ENCODE results near the gene KRTAP9-3. TPM values are rescaled to one million over a fixed set of nuclear protein-coding genes. Genes with fewer than 3 reads are reported as not detected.

KRTAP9-3 gene
- not detected in 2 replicates for total RNA-seq

GRCh38 chr17:41232399-41233105, at the start of gene KRTAP9-3:
Gene KRTAP9-3 (plus strand): TSS chr17:41232449. CDS start chr17:41232502, 53 bp downstream.

GRCh38 chr17:41184480-41184961, 47.7 kb upstream of the KRTAP9-3 start, which contains the start of gene KRTAP4-1:
Gene KRTAP4-1 (minus strand): TSS chr17:41184911. CDS start chr17:41184854, 57 bp downstream.

GRCh38 chr17:41189837-41190318, 42.4 kb upstream of the KRTAP9-3 start, which contains the start of gene KRTAP9-1:
Gene KRTAP9-1 (plus strand): TSS chr17:41189887. CDS start chr17:41189887, 0 bp downstream.

GRCh38 chr17:41226598-41227095, 5.6 kb upstream of the KRTAP9-3 start, which contains the start of gene KRTAP9-2:
Gene KRTAP9-2 (plus strand): TSS chr17:41226648. CDS start chr17:41226655, 7 bp downstream.

GRCh38 chr17:41237949-41238437, 5.7 kb downstream of the KRTAP9-3 start, which contains the start of gene KRTAP9-8:
Gene KRTAP9-8 (plus strand): TSS chr17:41237999. CDS start chr17:41238052, 53 bp downstream.

GRCh38 chr17:41249637-41250240, 17.5 kb downstream of the KRTAP9-3 start, which contains the start of gene KRTAP9-4:
Gene KRTAP9-4 (plus strand): TSS chr17:41249687. CDS start chr17:41249721, 34 bp downstream.

GRCh38 chr17:41255381-41256290, 23.4 kb downstream of the KRTAP9-3 start, which contains the start of gene KRTAP9-9:
Gene KRTAP9-9 (plus strand): TSS chr17:41255384.

GRCh38 chr17:41265078-41265477, 32.8 kb downstream of the KRTAP9-3 start, which contains the start of gene KRTAP9-6:
Gene KRTAP9-6 (plus strand): TSS chr17:41265378. CDS start chr17:41265378, 0 bp downstream.

GRCh38 chr17:41275648-41276190, 43.5 kb downstream of the KRTAP9-3 start, which contains the start of gene KRTAP9-7:
Gene KRTAP9-7 (plus strand): TSS chr17:41275698. CDS start chr17:41275698, 0 bp downstream.

Small RNA genes within 50 kb of the gene (small RNA-seq; reads per million reads assigned to genes)
- gene KRTAP4-17P (not detected), gene KRTAP9-10P (not detected)

Other genes with a start within 250 kb of the KRTAP9-3 start
- not detected in 2 replicates for gene KRT40, start 248.1 kb upstream of the KRTAP9-3 start, total RNA-seq
- not detected in 2 replicates for gene KRTAP3-3, start 238.3 kb upstream of the KRTAP9-3 start, total RNA-seq
- gene KRTAP3-2, start 232.5 kb upstream of the KRTAP9-3 start, total RNA-seq = not detected in 2 replicates
- not detected in 2 replicates for gene KRTAP3-1, start 223.3 kb upstream of the KRTAP9-3 start, total RNA-seq
- not detected in 2 replicates for gene KRTAP1-5, start 205.2 kb upstream of the KRTAP9-3 start, total RNA-seq
- not detected in 2 replicates for gene KRTAP1-4, start 202.3 kb upstream of the KRTAP9-3 start, total RNA-seq
- not detected in 2 replicates for gene KRTAP1-3, start 197.6 kb upstream of the KRTAP9-3 start, total RNA-seq
- not detected in 2 replicates for gene KRTAP1-1, start 191.0 kb upstream of the KRTAP9-3 start, total RNA-seq
- gene KRTAP2-1, start 185.1 kb upstream of the KRTAP9-3 start, total RNA-seq = not detected in 2 replicates
- gene KRTAP2-2, start 177.2 kb upstream of the KRTAP9-3 start, total RNA-seq = not detected in 2 replicates
- not detected in 2 replicates for gene KRTAP2-3, start 172.3 kb upstream of the KRTAP9-3 start, total RNA-seq
- not detected in 2 replicates for gene KRTAP2-4, start 166.6 kb upstream of the KRTAP9-3 start, total RNA-seq
- not detected in 2 replicates for gene KRTAP4-7, start 148.3 kb upstream of the KRTAP9-3 start, total RNA-seq
- not detected in 2 replicates for gene KRTAP4-8, start 134.3 kb upstream of the KRTAP9-3 start, total RNA-seq
- gene KRTAP4-16, start 130.2 kb upstream of the KRTAP9-3 start, total RNA-seq = not detected in 2 replicates
- not detected in 2 replicates for gene KRTAP4-9, start 127.1 kb upstream of the KRTAP9-3 start, total RNA-seq
- not detected in 2 replicates for gene KRTAP4-11, start 114.1 kb upstream of the KRTAP9-3 start, total RNA-seq
- gene KRTAP4-12, start 108.3 kb upstream of the KRTAP9-3 start, total RNA-seq = not detected in 2 replicates
- gene KRTAP4-6, start 91.9 kb upstream of the KRTAP9-3 start, total RNA-seq = not detected in 2 replicates
- gene KRTAP4-5, start 82.6 kb upstream of the KRTAP9-3 start, total RNA-seq = not detected in 2 replicates
- gene KRTAP4-4, start 71.7 kb upstream of the KRTAP9-3 start, total RNA-seq = not detected in 2 replicates
- not detected in 2 replicates for gene KRTAP4-3, start 64.2 kb upstream of the KRTAP9-3 start, total RNA-seq
- not detected in 2 replicates for gene KRTAP4-2, start 54.2 kb upstream of the KRTAP9-3 start, total RNA-seq
- not detected in 2 replicates for gene KRTAP4-1, start 47.5 kb upstream of the KRTAP9-3 start, total RNA-seq
- gene KRTAP9-1, start 42.6 kb upstream of the KRTAP9-3 start, total RNA-seq = not detected in 2 replicates
- gene KRTAP9-2, start 5.8 kb upstream of the KRTAP9-3 start, total RNA-seq = not detected in 2 replicates
- not detected in 2 replicates for gene KRTAP9-8, start 5.5 kb downstream of the KRTAP9-3 start, total RNA-seq
- not detected in 2 replicates for gene KRTAP9-4, start 17.2 kb downstream of the KRTAP9-3 start, total RNA-seq
- gene KRTAP9-9, start 22.9 kb downstream of the KRTAP9-3 start, total RNA-seq = not detected in 2 replicates
- not detected in 2 replicates for gene KRTAP9-6, start 32.9 kb downstream of the KRTAP9-3 start, total RNA-seq
- not detected in 2 replicates for gene KRTAP9-7, start 43.2 kb downstream of the KRTAP9-3 start, total RNA-seq
- gene KRTAP29-1, start 70.4 kb downstream of the KRTAP9-3 start, total RNA-seq = not detected in 2 replicates
- gene KRTAP16-1, start 76.9 kb downstream of the KRTAP9-3 start, total RNA-seq = not detected in 2 replicates
- not detected in 2 replicates for gene KRTAP17-1, start 83.3 kb downstream of the KRTAP9-3 start, total RNA-seq
- gene KRT33A, start 118.4 kb downstream of the KRTAP9-3 start, total RNA-seq = not detected in 2 replicates
- not detected in 2 replicates for gene KRT33B, start 137.4 kb downstream of the KRTAP9-3 start, total RNA-seq
- not detected in 2 replicates for gene KRT34, start 149.9 kb downstream of the KRTAP9-3 start, total RNA-seq
- not detected in 2 replicates for gene KRT31, start 165.2 kb downstream of the KRTAP9-3 start, total RNA-seq
- gene KRT37, start 192.1 kb downstream of the KRTAP9-3 start, total RNA-seq = not detected in 2 replicates
- not detected in 2 replicates for gene KRT38, start 208.5 kb downstream of the KRTAP9-3 start, total RNA-seq
- not detected in 2 replicates for gene KRT32, start 234.9 kb downstream of the KRTAP9-3 start, total RNA-seq
- gene KRT35, start 248.7 kb downstream of the KRTAP9-3 start, total RNA-seq = not detected in 2 replicates

All from vein endothelial cell (primary cell).